ENCODE results near the gene NDUFAF8. TPM values are rescaled to one million over a fixed set of nuclear protein-coding genes. Genes with fewer than 3 reads are reported as not detected.

NDUFAF8 gene
- total RNA-seq, 1 experiment from 2014 or later = 34.7 TPM

DNA sequence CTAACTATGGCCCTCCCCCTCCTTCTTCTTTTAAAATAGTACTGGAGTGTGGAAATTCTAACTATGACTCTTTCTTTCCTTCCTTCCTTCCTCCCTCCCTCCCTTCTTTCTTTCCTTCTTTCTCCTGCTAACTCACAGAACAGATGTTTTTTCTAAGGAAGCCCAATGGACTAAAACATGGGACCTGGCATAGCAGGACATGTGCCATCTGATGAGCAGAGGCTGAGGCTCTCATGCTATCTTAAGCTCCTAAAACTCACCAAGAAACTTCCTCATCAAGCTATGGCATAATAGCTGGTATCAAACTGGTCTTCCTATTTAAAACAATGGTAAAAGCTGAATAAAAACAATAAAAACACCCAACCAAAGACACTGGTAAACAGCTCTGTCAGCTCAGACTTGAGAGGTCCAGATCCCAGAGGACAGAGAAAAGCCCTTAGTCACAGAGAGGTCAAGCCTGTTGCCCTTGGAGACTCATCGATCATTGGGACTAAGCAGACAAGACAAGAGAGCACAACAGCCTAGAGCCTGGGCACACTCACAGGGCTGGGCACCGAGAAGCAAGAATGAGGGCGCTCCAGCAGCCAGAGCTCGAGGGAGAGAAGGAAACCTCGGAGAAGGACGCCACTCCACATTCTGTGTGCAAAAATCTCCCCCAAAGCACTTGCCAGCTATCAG, 28.4 kb downstream of the NDUFAF8 start:
- Histone ChIP-seq H3K27me3 (ENCODE audit: low read length) (no peaks in the 10 kb centered on the region), H2AFZ (ENCODE audit: low read length) (no peak overlapping the region), H3K9ac (ENCODE audit: low read length) (no peak overlapping the region), H3K4me2 (ENCODE audit: low read depth, low read length, poor library complexity, severe bottlenecking) (no peak overlapping the region), H3K9me2 (replicated peaks; ENCODE audit: insufficient read depth, low read length) (no peaks in the 10 kb centered on the region), H3K36me3 (ENCODE audit: insufficient read depth, low read length) (no peaks in the 10 kb centered on the region; the same call in 1 of the 2 replicates), H3K4me3 (ENCODE audit: low read length) (no peak overlapping the region), H3K79me2 (ENCODE audit: low read length) (peaks cover 10% of the 10 kb centered on the region; the same call in 1 of the 2 replicates), H3K9me3 (ENCODE audit: low read length) (no peaks in the 10 kb centered on the region), H3K27ac (ENCODE audit: low read length) (no peak overlapping the region), H4K20me1 (ENCODE audit: insufficient read depth, low read depth, low read length) (0 out of 2 replicates have a peak, but pooled peaks cover 4% of the 10 kb centered on the region), H3K4me1 (ENCODE audit: low read length) (no peaks in the 10 kb centered on the region)
- DNase-seq = no peak

DNA sequence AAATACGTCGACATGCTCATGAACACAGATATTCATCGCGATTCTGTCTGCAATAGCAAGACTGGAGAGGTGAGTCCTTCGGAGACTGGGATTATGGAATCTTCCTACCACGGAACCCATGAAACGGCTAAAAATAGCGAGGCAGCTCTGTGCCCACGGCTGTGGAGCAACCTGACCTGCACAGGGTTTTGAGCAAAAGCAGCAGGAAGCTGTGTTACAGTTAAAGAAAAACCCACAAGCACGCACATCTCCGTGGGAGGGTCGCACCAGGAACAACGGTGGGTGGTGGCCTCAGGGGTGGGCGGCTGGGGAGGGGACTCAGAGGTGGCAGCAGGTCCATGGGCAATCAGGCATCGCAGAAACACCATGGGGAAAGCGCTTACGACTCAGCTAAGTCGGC, 31.2 kb downstream of the NDUFAF8 start:
- no peaks in the 10 kb centered on the region for H3K9me3 ChIP-seq (ENCODE audit: low read length)
- no peaks in the 10 kb centered on the region; the same call in 1 of the 2 replicates for H3K36me3 ChIP-seq (ENCODE audit: insufficient read depth, low read length)

DNA sequence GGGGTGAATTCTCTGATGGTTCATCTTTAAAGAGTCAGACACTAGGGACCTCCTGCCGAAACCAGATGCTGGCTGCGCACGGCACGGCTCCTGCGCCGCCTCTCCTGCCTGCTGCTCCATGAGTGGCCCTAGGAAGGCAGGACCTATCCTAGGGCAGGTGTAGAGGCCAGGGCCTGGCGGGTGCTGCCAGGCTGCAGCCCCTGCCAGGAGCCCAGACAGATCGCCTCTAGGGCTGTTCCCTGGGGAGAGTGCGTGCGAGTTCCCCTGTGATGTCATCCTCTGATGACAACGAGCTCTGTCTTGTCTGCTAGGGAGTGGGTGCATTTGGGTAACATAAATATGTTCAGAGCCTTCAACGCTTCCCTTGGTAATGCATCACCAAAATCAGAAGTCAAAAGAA, 32.1 kb downstream of the NDUFAF8 start:
- Histone ChIP-seq H3K79me2 (ENCODE audit: low read length) (peaks cover 10% of the 10 kb centered on the region; the same call in 1 of the 2 replicates), H2AFZ (ENCODE audit: low read length) (no peak overlapping the region), H3K9me2 (replicated peaks; ENCODE audit: insufficient read depth, low read length) (no peaks in the 10 kb centered on the region), H3K9me3 (ENCODE audit: low read length) (no peaks in the 10 kb centered on the region), H3K36me3 (ENCODE audit: insufficient read depth, low read length) (no peaks in the 10 kb centered on the region; the same call in 1 of the 2 replicates), H3K4me3 (ENCODE audit: low read length) (no peak overlapping the region), H3K27me3 (ENCODE audit: low read length) (no peaks in the 10 kb centered on the region), H3K4me2 (ENCODE audit: low read depth, low read length, poor library complexity, severe bottlenecking) (no peak overlapping the region), H3K4me1 (ENCODE audit: low read length) (no peaks in the 10 kb centered on the region), H4K20me1 (ENCODE audit: insufficient read depth, low read depth, low read length) (0 out of 2 replicates have a peak, but pooled peaks cover 4% of the 10 kb centered on the region), H3K27ac (ENCODE audit: low read length) (no peak overlapping the region), H3K9ac (ENCODE audit: low read length) (no peak overlapping the region)
- no peak for DNase-seq

More for the DNA sequence above, 31.2 kb downstream of the NDUFAF8 start:
- Histone ChIP-seq H3K27ac (ENCODE audit: low read length) (no peak overlapping the region), H2AFZ (ENCODE audit: low read length) (no peak overlapping the region), H3K9me2 (replicated peaks; ENCODE audit: insufficient read depth, low read length) (no peaks in the 10 kb centered on the region), H3K79me2 (ENCODE audit: low read length) (peaks cover 10% of the 10 kb centered on the region; the same call in 1 of the 2 replicates), H3K4me2 (ENCODE audit: low read depth, low read length, poor library complexity, severe bottlenecking) (no peak overlapping the region), H4K20me1 (ENCODE audit: insufficient read depth, low read depth, low read length) (0 out of 2 replicates have a peak, but pooled peaks cover 4% of the 10 kb centered on the region), H3K9ac (ENCODE audit: low read length) (no peak overlapping the region), H3K4me1 (ENCODE audit: low read length) (no peaks in the 10 kb centered on the region), H3K4me3 (ENCODE audit: low read length) (no peak overlapping the region), H3K27me3 (ENCODE audit: low read length) (no peaks in the 10 kb centered on the region)
- no peak for DNase-seq

- Histone ChIP-seq H3K4me3 (ENCODE audit: low read length) (no peak overlapping the region), H3K9ac (ENCODE audit: low read length) (no peak overlapping the region), H3K79me2 (ENCODE audit: low read length) (0 out of 2 replicates have a peak, but pooled peaks cover 4% of the 10 kb centered on the region), H3K27me3 (ENCODE audit: low read length) (no peaks in the 10 kb centered on the region), H3K27ac (ENCODE audit: low read length) (no peak overlapping the region), H3K9me3 (ENCODE audit: low read length) (no peaks in the 10 kb centered on the region), H3K4me1 (ENCODE audit: low read length) (no peaks in the 10 kb centered on the region), H3K4me2 (ENCODE audit: low read depth, low read length, poor library complexity, severe bottlenecking) (no peak overlapping the region), H4K20me1 (ENCODE audit: insufficient read depth, low read depth, low read length) (0 out of 2 replicates have a peak, but pooled peaks cover 2% of the 10 kb centered on the region), H3K9me2 (replicated peaks; ENCODE audit: insufficient read depth, low read length) (no peaks in the 10 kb centered on the region), H2AFZ (ENCODE audit: low read length) (no peak overlapping the region), H3K36me3 (ENCODE audit: insufficient read depth, low read length) (no peaks in the 10 kb centered on the region; the same call in 1 of the 2 replicates)
- DNase-seq = no peak
Measured at GRCh38 chr17:81272616-81273015, 33.5 kb downstream of the NDUFAF8 start.

- H3K9ac ChIP-seq (ENCODE audit: low read length) = no peak overlapping the region
- H3K4me2 ChIP-seq (ENCODE audit: low read depth, low read length, poor library complexity, severe bottlenecking) = no peak overlapping the region
- H3K4me3 ChIP-seq (ENCODE audit: low read length) = no peak overlapping the region
- no peaks in the 10 kb centered on the region for H3K4me1 ChIP-seq (ENCODE audit: low read length)
- H3K27ac ChIP-seq (ENCODE audit: low read length) = no peak overlapping the region
- no peaks in the 10 kb centered on the region for H3K27me3 ChIP-seq (ENCODE audit: low read length)
- no peaks in the 10 kb centered on the region for H4K20me1 ChIP-seq (ENCODE audit: insufficient read depth, low read depth, low read length)
- no peaks in the 10 kb centered on the region for H3K9me3 ChIP-seq (ENCODE audit: low read length)
- H2AFZ ChIP-seq (ENCODE audit: low read length) = no peak overlapping the region
- H3K79me2 ChIP-seq (ENCODE audit: low read length) = no peaks in the 10 kb centered on the region
- no peak for DNase-seq
- H3K36me3 ChIP-seq (ENCODE audit: insufficient read depth, low read length) = no peaks in the 10 kb centered on the region; the same call in 1 of the 2 replicates
- no peaks in the 10 kb centered on the region for H3K9me2 ChIP-seq (replicated peaks; ENCODE audit: insufficient read depth, low read length)
Measured at GRCh38 chr17:81273698-81274470, 34.8 kb downstream of the NDUFAF8 start.

- no peak for DNase-seq
Measured at GRCh38 chr17:81274471-81274855, 35.3 kb downstream of the NDUFAF8 start.

DNA sequence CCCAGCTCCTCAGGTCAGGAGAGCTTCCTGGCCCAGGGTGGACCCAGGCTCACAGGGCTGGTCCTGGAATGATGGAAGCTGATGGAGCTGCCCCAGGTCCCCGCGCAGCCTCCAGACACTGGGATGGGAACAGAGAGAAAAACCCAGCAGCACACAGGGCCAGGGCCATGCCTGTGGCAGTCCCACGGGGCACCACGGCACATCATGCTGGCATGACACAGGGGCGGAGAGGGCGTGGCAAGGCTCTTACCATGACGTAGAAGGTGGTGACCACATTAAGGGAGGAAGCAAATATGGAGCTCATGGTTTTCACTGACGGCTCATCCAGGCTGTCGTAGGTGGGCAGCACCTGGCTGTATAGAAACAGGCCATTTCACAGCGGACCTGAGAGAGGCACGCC, 37.7 kb downstream of the NDUFAF8 start:
- Histone ChIP-seq H2AFZ (ENCODE audit: low read length) (no peak overlapping the region), H3K4me3 (ENCODE audit: low read length) (no peak overlapping the region), H3K9ac (ENCODE audit: low read length) (no peak overlapping the region), H3K36me3 (ENCODE audit: insufficient read depth, low read length) (no peaks in the 10 kb centered on the region), H3K79me2 (ENCODE audit: low read length) (no peaks in the 10 kb centered on the region), H3K4me2 (ENCODE audit: low read depth, low read length, poor library complexity, severe bottlenecking) (no peak overlapping the region), H3K27me3 (ENCODE audit: low read length) (no peaks in the 10 kb centered on the region), H3K9me2 (replicated peaks; ENCODE audit: insufficient read depth, low read length) (no peaks in the 10 kb centered on the region), H3K9me3 (ENCODE audit: low read length) (no peaks in the 10 kb centered on the region), H4K20me1 (ENCODE audit: insufficient read depth, low read depth, low read length) (no peaks in the 10 kb centered on the region; the same call in 1 of the 2 replicates), H3K27ac (ENCODE audit: low read length) (no peak overlapping the region), H3K4me1 (ENCODE audit: low read length) (no peaks in the 10 kb centered on the region)
- DNase-seq = no peak

More at GRCh38 chr17:81274471-81274855, 35.3 kb downstream of the NDUFAF8 start:
- Histone ChIP-seq H4K20me1 (ENCODE audit: insufficient read depth, low read depth, low read length) (no peaks in the 10 kb centered on the region), H3K4me3 (ENCODE audit: low read length) (no peak overlapping the region), H3K27me3 (ENCODE audit: low read length) (no peaks in the 10 kb centered on the region), H3K79me2 (ENCODE audit: low read length) (no peaks in the 10 kb centered on the region), H3K36me3 (ENCODE audit: insufficient read depth, low read length) (no peaks in the 10 kb centered on the region; the same call in 1 of the 2 replicates), H3K9me3 (ENCODE audit: low read length) (no peaks in the 10 kb centered on the region), H2AFZ (ENCODE audit: low read length) (no peak overlapping the region), H3K4me1 (ENCODE audit: low read length) (no peaks in the 10 kb centered on the region), H3K9ac (ENCODE audit: low read length) (no peak overlapping the region), H3K9me2 (replicated peaks; ENCODE audit: insufficient read depth, low read length) (no peaks in the 10 kb centered on the region), H3K4me2 (ENCODE audit: low read depth, low read length, poor library complexity, severe bottlenecking) (no peak overlapping the region), H3K27ac (ENCODE audit: low read length) (no peak overlapping the region)

DNA sequence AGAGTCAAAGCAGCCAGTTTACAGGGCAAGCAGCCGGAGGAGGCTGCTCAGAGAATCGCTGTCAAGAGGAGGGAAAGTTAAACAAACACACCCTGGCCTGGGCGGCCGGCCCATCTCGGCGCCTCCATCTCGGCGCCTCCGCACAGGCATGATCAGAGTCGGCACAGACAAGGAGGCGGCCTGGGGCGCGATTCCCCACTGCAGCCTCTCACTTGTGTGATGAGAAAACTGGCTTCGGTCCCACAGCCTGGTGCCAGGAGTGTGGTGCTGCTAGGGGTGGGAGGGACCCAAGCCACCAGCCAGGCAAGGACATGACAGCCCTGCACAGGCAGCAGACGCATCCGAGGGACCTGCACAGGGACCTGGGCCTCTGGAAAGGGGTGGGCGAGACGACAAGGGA, 38.3 kb downstream of the NDUFAF8 start:
- H3K36me3 ChIP-seq (ENCODE audit: insufficient read depth, low read length) = no peaks in the 10 kb centered on the region
- DNase-seq = no peak
- no peak overlapping the region for H3K9ac ChIP-seq (ENCODE audit: low read length)
- no peaks in the 10 kb centered on the region; the same call in 1 of the 2 replicates for H4K20me1 ChIP-seq (ENCODE audit: insufficient read depth, low read depth, low read length)
- H3K4me1 ChIP-seq (ENCODE audit: low read length) = no peaks in the 10 kb centered on the region
- H3K27ac ChIP-seq (ENCODE audit: low read length) = no peak overlapping the region
- no peak overlapping the region for H3K4me2 ChIP-seq (ENCODE audit: low read depth, low read length, poor library complexity, severe bottlenecking)
- no peaks in the 10 kb centered on the region for H3K9me3 ChIP-seq (ENCODE audit: low read length)
- H2AFZ ChIP-seq (ENCODE audit: low read length) = no peak overlapping the region
- H3K4me3 ChIP-seq (ENCODE audit: low read length) = no peak overlapping the region
- no peaks in the 10 kb centered on the region for H3K9me2 ChIP-seq (replicated peaks; ENCODE audit: insufficient read depth, low read length)
- H3K79me2 ChIP-seq (ENCODE audit: low read length) = no peaks in the 10 kb centered on the region
- no peaks in the 10 kb centered on the region for H3K27me3 ChIP-seq (ENCODE audit: low read length)

Data from Karpas-422 (cell line).